Retina (tissue), 1 donor: Measurements from ENCODE around the gene SLC39A1.
A peak's percentile ranks its signal among the peaks of the same experiment; 100 is the strongest.

ENCODE experiments used
- DNase-seq: peaks from one replicate; pipeline ENCODE4 v3.0.0-alpha.2; 2016

The SLC39A1 gene

DNA sequence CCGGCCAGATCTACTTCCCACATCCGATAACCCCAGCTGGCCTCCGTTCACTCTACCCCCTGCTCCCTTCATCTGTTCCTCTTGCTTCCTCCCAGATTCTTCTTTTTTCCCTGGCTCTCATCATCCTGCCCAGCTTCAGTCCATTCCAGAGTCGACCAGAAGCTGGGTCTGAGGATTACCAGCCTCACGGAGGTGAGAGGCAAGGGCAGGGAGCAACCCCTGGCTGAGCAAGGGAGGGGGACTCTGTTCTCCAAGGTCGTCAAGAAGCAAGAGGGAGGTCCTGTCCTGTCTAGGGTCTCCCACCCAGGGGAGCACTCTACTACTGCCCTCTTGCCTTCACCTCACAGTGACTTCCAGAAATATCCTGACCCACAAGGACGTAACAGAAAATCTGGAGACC is 10.2 kb upstream of the SLC39A1 start:
- no peak for DNase-seq

DNA sequence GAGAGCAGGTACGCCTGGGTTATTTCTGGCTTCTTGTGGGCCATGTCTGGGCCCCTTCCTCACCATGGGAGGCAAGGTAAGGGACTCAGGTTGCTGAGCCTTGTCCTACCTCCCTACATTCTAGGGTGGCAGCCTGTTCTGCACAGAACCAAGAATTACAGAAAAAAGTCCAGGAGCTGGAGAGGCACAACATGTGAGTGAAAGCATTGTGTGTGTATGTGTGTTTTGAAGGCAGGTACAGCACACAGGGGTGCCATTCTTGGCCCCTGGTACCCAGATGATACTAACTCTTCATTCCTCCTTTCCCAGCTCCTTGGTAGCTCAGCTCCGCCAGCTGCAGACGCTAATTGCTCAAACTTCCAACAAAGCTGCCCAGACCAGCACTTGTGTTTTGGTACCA is 9.7 kb upstream of the SLC39A1 start:
- no peak for DNase-seq

DNA sequence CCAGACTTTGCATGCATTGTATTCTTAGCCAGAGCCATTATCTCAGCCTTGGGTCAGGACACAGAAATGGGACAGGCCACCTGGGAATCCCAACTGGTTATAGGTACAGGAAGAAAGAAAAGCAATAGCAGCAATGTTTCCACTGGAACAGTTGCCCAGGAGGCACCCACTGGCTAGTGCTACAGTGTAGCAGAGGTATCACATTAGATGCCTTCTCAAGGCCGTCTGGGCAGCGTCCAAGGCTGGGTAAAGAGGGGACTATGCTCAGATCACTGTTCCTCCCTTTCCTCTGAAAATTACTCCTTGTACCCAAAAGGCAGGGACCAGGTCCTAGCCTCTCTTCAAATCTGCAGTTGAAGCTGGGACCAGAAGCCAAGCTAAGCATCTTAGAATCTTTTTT is 7.0 kb upstream of the SLC39A1 start:
- no peak for DNase-seq

DNA sequence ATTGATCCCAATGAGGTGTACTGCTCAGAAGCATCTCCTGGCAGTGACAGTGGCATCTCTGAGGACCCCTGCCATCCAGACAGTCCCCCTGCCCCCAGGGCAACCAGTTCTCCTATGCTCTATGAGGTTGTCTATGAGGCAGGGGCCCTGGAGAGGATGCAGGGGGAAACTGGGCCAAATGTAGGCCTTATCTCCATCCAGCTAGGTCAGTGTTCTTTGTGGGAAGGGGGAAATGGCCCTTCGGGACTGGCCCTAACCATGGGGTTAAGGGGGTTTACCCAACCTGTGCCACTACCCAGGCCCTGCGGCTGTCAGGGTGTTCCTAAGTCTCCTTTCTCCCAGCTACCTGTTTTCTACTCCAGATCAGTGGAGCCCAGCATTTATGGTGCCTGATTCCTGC is 5.6 kb upstream of the SLC39A1 start:
- DNase-seq: no peak

DNA sequence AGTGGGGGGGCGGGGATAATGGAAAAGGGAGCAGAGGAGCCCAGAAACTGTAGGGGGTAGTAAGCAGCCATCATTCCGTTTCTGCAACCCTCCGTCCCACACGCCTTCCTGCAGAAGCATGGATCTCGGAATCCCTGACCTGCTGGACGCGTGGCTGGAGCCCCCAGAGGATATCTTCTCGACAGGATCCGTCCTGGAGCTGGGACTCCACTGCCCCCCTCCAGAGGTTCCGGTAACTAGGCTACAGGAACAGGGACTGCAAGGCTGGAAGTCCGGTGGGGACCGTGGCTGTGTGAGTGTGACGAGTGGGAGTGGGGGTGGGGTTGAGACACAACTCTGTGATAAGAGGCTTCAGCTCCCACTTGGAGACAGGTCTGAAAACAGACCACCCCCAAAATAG is 5.1 kb upstream of the SLC39A1 start:
- peak; percentile 50 for DNase-seq

DNA sequence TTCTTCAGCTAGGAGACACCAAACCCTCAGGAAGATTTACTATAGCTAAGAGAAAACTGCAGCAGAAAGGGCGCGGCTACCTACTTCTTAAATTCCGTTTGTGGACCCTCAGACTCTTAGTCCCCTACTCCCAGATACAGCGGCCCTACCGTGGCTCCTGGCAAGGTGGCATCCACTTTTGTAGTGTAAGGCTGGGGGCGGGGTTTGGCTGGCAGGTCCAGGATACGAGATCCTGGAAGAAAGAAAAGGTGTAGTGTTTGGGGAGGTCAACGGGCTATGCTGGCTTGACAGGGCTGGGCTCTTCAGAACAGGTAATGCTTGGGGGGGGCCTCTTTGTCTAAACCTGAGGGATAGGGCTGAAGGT is 4.6 kb upstream of the SLC39A1 start:
- no peak for DNase-seq

DNA sequence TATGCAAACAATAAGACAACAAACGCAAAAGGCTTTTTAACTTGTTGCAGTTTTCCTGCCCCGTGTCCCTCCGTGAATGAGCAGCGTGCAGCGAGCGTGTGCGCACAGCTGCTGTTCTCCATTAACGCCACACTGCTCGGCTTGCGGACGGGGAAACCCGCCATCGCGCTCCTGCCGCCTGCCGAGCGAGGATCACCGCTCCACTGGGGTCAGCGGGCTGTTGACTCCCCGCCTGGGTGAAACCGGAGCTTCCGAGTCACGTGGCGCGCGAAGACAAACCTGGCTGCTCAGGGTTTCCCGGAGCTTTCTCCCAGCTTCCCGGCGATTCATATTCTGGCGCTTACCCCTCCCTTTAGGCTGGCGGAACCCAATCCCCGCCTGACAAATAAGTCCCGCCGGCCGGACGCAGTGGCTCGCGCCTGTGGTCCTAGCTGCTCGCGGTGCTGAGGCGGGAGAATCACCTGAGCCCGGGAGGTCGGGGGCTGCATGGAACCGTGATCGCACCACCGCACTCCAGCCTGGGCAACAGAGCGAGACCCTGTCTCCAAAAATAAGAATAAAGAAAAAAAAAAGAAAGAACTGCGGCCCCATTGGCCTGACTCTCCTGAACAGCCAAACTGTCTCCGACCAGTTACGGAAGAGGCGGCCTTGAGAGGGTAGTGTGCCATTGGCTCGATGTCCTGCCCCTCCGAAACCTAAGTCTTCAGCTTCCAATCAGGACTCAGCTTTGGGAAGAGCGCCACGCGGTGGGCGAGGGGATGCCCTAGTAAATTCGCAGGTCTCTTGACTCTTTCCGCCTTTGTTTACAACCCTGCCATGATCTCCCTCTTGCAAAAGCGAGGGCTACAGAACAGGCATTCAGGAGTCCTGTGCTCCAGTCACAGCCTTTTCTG is 4.0 kb upstream of the SLC39A1 start, which contains the start of gene CREB3L4:
Gene CREB3L4 (plus strand): TSS at position 796 of the 893 bp plus-strand sequence. CDS start 624 bp downstream, outside the sequence.
- DNase-seq: peak; percentile 97

DNA sequence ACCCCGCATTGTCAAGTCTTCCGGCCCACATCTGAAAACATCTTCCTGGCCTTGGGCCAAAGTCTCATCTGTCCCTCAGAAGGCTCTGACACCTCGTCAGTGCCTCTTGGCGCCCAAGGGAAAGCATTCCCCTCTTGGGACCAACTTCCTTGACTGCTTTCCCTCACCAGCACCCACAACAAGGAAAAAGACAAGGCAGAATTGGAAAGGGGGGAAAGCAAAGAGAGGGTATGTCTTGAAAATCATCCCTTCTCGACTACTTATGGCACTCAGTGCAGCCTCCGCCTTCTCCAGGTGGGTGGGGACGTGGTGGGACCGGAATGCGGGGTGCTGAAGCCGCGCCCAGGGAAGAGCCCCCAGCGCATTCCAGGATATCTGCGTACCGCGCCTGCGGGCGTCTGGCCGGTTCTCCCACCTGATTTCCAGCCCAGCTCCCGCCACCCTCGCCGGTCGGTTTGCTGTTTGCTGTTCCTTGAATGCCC is 554 bp upstream of the SLC39A1 start:
- no peak for DNase-seq

DNA sequence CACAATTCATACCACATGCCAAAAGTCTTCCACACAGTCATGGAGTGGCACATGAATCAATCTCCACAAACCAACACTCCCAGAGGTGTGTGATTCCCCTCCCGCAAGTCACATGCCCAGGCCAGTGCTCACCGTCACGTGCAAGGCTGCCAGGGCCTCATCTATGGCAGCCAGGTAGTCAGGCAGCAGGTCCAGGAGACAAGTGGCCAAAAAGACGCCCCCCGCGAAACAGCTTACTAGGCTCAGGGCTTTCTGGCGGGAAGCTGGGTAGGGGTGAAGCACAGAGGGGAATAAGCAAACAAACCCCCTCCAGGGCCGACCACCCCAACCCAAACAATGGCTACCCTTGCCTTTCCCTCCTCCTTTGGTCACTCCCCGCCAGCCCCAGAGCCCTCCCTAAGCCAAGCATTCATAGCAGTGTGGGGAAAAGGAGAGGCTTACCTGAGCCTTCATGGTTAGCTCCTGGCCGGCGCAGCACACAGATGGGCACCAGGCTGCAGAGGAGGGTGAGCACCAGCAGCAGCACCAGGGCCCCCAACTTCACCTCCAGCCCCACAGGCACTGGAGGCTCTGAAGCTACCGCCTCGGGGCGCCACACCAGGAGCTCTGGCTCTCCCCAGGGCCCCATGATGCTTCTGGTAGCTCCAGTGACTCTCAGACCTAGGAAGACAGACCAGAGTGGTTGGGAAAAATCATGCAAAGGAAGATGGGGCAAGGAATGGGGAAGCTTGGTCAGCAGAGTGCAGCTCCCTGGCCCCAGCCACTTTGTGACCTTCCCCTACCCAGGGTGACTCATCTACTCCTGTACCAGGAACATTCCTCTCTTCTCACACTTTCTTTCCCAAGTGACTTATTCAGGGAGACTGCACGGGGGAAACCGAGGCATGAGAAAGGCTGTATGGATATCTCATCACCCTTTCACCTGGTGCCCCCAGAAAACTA is 978 bp downstream of the SLC39A1 start:
- DNase-seq: no peak

DNA sequence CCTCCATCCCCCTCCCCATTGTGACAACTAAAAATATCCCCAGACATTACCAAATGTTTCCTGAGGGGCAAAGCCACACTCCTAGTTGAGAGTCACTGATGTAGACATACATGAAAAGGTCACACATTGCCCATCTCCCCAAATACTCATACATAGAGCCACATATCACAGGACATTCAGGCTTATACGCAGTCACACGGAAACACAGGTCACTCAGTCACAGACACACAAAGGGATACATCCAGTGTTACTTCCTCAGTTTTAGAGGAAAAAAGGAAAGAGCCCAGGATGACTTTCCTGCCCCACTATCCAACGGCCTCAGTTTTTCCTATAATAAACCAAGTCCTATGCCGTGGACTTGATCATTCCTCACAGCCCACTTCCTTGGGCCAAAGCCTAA is 1.9 kb downstream of the SLC39A1 start:
- DNase-seq: no peak

DNA sequence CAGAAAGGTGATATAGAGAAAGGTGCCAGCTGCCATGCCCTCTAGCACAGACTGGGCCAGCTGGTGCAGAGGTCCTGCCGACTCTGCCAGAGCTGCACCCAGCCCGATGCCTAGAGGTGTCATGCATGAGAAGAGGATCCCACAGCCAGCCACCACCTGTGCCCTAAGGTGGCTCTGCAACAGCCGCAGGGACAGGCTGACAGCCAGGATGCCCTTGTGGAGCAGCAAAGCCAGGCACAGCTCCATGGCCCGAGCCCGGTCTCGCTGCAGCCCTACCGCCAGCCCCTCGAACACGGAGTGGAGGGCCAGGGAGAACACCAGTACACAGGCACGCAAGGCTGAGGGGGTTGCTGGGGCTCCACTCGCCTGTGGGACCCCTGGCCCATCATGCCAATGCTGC is 3.1 kb downstream of the SLC39A1 start:
- no peak for DNase-seq

DNA sequence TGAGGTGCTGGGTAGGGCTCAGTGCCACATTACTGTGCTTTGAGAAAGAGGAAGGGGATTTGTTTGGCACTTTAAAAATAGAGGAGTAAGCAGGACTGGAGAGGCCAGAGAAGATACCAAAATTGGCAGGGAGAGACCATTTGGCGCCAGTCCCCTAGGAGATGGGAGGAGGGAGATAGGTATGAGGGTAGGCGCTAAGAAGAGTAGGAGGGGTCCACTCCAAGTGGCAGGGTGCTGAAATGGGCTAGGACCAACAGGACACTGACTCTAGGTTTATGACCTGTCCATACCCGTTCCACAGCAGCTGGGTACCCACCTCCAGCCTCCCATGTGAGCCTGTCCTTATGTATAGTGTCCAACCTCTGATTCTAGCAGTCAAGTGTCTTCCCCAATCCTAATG is 3.9 kb downstream of the SLC39A1 start:
- DNase-seq: no peak

DNA sequence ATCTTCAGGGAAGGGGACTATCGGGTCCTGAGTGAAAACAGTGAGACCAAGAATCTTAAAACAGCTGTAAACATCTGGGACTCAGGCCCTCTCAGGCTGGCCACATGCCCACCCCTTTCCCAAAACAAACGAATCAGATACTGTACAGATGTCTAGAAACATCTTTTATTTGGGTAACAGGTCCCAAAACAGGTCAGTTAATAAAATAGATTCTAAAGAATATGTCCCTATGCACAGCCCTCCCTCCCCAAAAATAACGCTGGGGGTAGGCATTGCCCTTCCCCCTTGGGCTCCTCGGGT is 4.4 kb downstream of the SLC39A1 start:
- DNase-seq: no peak

DNA sequence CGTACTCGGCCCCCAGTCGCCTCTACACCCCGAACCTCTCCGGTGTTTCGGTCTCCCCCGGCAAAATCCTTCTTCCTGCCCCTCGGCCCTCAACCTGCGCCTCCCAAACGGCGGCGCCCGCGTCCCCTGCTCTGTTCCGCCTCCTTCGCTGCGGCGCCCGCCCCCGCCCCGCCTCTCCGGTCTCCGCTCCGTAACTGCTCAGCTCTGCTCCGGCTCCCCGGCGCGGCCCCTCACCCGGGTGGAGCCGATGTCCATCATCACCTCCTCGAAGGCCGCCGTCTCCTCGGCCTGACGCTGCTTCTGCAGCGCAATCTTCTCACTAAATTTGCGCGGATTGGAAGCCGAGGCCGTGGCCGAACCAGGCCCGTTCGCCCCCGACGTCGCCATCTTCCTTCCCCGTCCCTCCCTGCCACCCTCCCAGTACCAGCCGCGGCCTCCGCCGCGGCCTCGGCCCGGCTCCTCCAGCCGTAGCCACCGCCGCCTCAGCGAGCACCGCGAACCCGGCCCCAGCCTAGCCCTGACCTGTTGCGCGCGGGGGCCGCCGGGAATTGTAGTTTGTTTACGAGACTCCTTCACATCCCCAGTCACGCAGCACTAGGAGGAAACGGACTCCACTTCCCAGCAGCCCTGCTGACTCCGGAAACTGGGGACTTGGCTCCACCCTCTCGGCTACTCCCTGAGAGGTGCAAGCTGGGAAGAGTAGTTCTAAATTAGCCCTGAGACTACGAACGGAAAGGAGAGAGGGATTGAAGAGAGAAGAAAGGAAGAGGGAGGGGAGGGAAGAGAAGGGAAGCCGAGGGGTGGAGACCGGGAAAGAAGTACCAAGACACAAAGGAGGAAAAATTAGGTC is 5.0 kb downstream of the SLC39A1 start, which contains the start of gene CRTC2:
Gene CRTC2 (minus strand): TSS at position 502 of the 850 bp plus-strand sequence. CDS start 115 bp downstream, at position 387.
- DNase-seq: peak; percentile 100

DNA sequence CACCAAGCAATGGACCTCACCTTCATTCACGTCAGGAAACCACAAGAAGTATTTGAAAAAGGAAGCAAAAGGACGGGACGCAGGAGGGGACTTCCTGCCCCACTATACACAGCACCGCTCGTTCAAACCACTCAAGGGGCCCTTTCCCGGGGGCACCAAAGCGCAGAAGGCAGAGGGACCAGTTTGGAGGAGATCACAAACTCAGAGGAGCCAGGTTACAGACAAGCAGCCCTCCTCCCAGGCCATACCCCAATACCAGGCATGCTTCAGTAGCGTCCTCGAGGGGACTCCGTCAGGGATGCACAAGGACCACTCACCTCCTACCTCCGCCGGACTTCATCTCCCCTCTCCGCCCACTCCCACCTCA is 5.6 kb downstream of the SLC39A1 start:
- DNase-seq: no peak

DNA sequence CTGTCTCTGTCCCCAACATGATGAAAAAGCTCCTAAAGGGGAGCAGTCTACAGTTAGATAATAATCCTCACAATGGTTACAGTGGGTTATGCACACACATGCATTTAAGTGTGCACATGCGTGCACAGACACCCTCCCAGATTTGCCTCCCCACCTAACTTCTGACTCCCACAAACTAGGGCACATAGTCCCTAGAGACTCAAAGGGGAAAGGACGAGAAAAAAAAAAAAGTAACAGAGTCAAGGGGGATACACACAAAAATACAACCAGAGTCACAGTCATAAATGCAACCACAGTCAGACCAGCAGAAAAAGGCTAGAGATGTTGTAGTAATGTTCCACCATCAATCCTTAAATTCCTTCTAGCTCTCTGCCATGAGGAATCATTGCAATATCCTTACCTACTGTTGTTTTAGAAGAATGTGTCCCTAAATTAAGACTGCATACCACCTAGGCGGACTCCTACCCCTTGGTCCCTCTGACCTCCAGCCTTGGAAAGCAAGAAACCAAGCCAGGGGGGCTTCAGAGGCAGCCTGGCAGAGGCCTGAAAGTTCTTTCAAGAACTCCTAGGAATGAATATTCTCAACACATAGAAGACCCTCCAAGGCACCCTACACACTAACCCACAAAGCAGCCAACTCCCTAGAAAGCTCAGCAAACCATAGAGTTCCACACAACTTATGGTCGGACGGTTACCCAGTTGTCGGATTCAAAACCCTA is 6.2 kb downstream of the SLC39A1 start:
- DNase-seq: no peak

DNA sequence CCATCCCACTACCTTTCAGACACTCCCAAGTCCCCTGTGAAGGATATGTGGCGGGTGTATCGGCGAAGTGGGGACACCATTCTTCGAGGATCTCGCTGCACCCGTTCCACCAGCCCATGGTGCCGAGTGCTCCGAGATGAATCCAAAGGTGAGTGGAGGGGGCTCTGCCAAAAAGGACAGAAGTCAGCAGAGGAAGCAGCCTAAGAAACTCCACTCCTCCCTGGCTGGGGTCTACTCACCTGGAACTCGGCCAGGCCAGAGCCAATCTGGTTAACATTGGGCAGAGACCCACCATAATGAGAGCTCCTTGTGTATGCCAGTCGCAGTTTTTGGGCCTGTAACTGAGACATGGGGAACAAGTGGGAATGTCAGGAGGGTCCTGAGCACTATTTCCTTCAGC is 8.5 kb downstream of the SLC39A1 start:
- DNase-seq: no peak

DNA sequence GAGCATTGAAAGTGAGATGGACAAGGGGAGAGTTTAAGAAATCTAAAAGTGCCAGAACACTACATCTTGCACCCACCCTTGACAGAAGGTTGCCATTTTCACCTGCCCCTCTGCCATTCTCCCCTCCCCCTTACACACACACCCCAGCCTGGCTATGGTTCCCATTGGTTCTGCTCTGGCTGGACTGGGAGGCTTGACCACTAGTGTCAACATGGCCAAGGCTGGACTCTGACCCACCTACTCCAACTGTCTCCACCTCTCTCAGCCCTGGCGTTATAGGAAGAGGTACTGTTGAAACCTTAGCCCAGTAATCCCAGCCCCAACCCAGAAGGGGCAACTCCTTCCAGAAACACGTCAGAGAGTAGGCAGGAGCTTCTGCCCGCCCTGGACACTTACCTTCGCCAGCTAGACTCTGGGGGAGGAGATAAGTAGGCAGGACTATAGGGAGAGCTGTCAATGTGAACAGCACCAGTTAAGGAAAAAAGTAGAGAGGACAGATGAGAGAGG is 9.4 kb downstream of the SLC39A1 start:
- DNase-seq: no peak

DNA sequence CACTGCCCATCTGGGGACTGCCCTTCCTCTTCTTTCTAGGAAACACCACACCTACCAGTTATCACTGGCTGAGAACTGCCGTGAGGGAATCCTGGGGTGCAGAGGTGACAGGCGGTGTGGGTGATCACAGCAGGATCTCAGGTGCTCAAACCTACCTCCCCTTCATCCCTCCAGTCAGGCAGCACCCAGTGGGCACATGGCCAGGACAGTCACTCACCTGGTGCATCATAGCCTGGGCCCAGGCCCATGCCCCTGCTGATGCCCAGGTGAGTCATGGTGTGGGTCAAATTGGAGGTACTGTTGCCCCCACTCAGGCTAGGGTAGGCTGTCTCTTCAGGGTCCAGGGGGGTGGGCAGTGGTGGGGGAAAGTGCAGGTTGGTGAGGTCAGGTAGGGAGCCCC is 11.5 kb downstream of the SLC39A1 start:
- no peak for DNase-seq

DNA sequence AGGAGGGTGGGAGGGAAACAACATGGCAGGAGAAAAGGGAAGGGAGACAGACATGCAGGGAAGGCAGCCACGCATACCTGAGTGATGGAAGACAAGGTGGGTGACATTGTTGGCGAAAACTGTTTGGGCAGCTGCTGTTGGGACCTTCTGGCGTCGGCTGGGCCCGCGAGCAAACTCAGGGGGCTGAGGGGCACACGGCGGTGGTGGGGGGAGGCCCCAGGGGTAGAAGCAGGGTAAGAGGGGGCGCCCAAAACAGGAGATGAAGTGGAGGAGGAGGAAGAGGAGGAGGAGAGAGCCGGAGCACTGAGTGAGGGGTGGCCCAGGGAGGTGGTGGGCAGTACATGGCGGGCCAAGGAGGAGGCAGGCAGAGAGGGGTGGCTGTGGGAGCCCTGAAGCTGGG is 12.2 kb downstream of the SLC39A1 start:
- DNase-seq: no peak

DNA sequence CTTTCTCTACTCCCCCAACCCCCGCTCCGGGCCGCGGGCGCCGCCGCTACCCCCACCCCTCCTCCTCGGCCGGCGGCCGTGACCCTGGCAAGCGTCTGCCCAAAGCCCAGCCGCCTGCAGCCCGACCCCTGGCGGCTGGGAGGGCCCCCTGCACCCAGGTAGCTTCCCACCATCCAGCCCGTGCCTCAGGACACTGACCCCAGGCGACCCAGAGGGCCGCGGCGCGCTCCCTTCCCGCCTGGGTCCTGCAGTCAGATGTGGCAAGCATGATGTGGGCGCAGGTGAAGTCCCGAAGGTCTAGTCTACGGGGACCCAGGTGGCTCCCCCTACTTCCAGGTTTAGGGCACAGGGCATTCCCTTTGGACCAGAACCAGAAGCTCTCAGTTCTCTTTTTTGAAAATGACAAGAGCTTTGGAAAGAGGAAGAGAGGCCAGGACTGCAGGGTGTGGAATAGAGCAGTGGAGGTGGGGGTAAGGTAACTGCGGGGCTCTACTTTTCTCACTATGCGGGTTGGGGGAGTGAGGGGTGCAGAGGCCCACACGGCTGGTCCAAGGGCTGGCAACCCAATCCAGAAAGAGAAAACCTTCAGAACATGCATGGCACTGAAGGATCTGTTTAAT is 16.6 kb downstream of the SLC39A1 start, which contains the start of gene DENND4B:
Gene DENND4B (minus strand): TSS at position 97 of the 620 bp plus-strand sequence. CDS start 2,344 bp downstream, outside the sequence.
- DNase-seq: peak; percentile 87
